Prostate gland (tissue), 2 donors: ENCODE results near the gene TECPR2. TPM values are rescaled to one million over a fixed set of nuclear protein-coding genes. Genes with fewer than 3 reads are reported as not detected.

Source experiments
- DNase-seq: peaks from one replicate; pipeline ENCODE4 v3.0.0-alpha.2; 2019; ENCODE audit warnings: low spot score
- H3K27ac ChIP-seq, 2 donors: fragments of 200-600 bp; sonication (generic); 2 replicates each; pipeline ENCODE4 v1.5.1; 2017 to 2019
- H3K27me3 ChIP-seq: fragments of 200-600 bp; sonication (generic); replicated peaks from 2 replicates; pipeline ENCODE4 v1.5.1; 2019; ENCODE audit not compliant: insufficient read depth
- H3K36me3 ChIP-seq, 2 donors: fragments of 200-600 bp; sonication (generic); 1 replicate in 1 of 2; 2 replicates in 1 of 2; pipeline versions ENCODE4 v1.5.1 to v1.8.1; 2017 to 2019
- H3K4me1 ChIP-seq: fragments of 200-600 bp; sonication (generic); replicated peaks from 2 replicates; pipeline ENCODE4 v1.5.1; 2019
- H3K4me3 ChIP-seq, 2 donors: fragments of 200-600 bp; sonication (generic); 2 replicates each; pipeline ENCODE4 v1.5.1; 2017 to 2019
- H3K9me3 ChIP-seq: fragments of 200-600 bp; sonication (generic); 2 replicates; pipeline ENCODE4 v1.5.1; 2017
- CTCF ChIP-seq, 4 experiments: fragments of 200-600 bp in 2 of 4; fragments of 450-650 bp in 2 of 4; sonication (generic) in 2 of 4; IDR thresholded peaks; 1 replicate in 3 of 4; 2 replicates in 1 of 4; pipeline ENCODE4 v1.5.1; 2016 to 2019; ENCODE audit warnings: antibody characterized with exemption in 4 of 4, mild to moderate bottlenecking in 2 of 4, moderate library complexity in 2 of 4
- POLR2A ChIP-seq: fragments of 450-650 bp; IDR thresholded peaks from one replicate; pipeline ENCODE4 v1.6.1; 2016; ENCODE audit warnings: antibody characterized with exemption, mild to moderate bottlenecking
- POLR2AphosphoS5 ChIP-seq: sonication (generic); formaldehyde crosslinking; IDR thresholded peaks from one replicate; pipeline ENCODE4 v1.6.1; 2017; ENCODE audit warnings: antibody characterized with exemption
- WGBS: methylation state at CpG from one replicate; pipeline ENCODE4 v1.1.5; 2018; 5-methylcytosine and 5-hydroxymethylcytosine counted together
- intact Hi-C: fragments of 100-400 bp; cut with DNase I; formaldehyde crosslinking; loops from one replicate; pipeline ENCODE4 v1.14.2; 2022
- total RNA-seq, 2 donors: library from RNA; depleted of rRNA; stranded (reverse); fragments of >200 nt; gene quantifications; one replicate each; pipeline ENCODE4 v1.1.0, GENCODE V29; 2016

The TECPR2 gene
- total RNA-seq, 2 donors from 2014 or later, result 12.9 to 45.0 TPM

DNA sequence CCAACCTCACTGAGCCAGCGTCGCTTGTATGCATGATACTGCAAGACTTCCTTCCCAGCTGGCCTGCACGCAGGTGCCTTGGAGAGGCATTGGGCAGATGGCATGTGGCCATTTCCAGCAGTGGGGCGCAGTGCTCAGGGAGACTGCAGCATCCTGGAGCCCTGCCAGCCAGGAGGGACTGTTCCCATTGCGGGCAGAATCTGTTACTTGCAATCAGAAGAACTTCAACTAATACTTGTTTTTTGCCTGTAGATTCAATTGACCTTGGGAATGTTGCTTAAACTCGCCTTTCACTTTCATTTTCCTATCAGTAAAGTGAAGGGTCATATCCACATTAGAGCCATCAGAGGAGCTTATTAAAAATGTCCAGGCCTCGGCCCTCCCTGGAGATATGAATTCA is 117.0 kb downstream of the TECPR2 start:
- intact Hi-C loops, result no loop called here
- Histone ChIP-seq H3K27me3 (no peaks in the 10 kb centered on the region), H3K4me1 (peaks cover 8% of the 10 kb centered on the region), H3K36me3 (no peaks in the 10 kb centered on the region), H3K4me3 (no peak overlapping the region), H3K27ac (peak overlapping the region; percentile 35 to 43), H3K9me3 (no peaks in the 10 kb centered on the region)
- peak; percentile 40 for DNase-seq
- TF ChIP-seq POLR2AphosphoS5, result no peak
- no peak for TF ChIP-seq CTCF (IDR thresholded peaks at IDR 0.05)
- WGBS, result 41% methylated on average over 7 of the region's 7 CpGs

- no peak for DNase-seq
- no peak for TF ChIP-seq CTCF (IDR thresholded peaks at IDR 0.05)
- no peak for TF ChIP-seq POLR2AphosphoS5
- TF ChIP-seq POLR2A, result no peak
- Histone ChIP-seq H3K36me3 (no peaks in the 10 kb centered on the region), H3K9me3 (no peaks in the 10 kb centered on the region), H3K27ac (peak overlapping the region; percentile 51 to 75), H3K4me1 (peaks cover 4% of the 10 kb centered on the region), H3K27me3 (no peaks in the 10 kb centered on the region), H3K4me3 (no peak overlapping the region)
- 90% methylated on average over 4 of the region's 4 CpGs for WGBS
- intact Hi-C loops, result no loop called here
Observed at GRCh38 chr14:102481371-102481770, 118.6 kb downstream of the TECPR2 start.

DNA sequence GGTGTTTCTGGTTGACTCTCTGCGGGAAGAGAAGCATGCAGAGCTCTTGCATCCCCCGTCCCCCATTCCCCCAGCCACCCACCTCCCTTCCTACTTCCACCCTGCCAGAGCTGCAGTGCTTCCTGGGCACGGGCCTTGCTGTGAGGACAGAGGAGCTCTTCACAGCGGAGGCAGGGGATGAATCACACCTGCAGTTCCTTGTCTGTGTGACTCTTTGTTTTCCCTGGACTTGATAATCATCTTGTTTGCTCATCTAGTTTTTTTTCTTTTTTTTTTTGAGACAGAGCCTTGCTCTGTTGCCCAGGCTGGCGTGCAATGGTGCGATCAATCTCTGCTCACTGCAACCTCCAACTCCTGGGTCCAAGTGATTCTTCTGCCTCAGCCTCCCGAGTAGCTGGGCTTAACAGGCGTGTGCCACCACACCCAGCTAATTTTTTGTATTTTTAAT is 119.1 kb downstream of the TECPR2 start:
- 57% methylated on average over 8 of the region's 8 CpGs for whole genome bisulfite sequencing
- H3K27ac ChIP-seq, result peak overlapping the region; percentile 51 to 75
- no peaks in the 10 kb centered on the region for H3K9me3 ChIP-seq
- H3K4me3 ChIP-seq, result no peak overlapping the region
- peaks cover 4% of the 10 kb centered on the region for H3K4me1 ChIP-seq
- no peaks in the 10 kb centered on the region for H3K36me3 ChIP-seq
- TF ChIP-seq POLR2A, result no peak
- TF ChIP-seq POLR2AphosphoS5, result peak; percentile 80
- TF ChIP-seq CTCF (IDR thresholded peaks at IDR 0.05), result no peak
- no peaks in the 10 kb centered on the region for H3K27me3 ChIP-seq
- peak; percentile 72 for DNase-seq
- intact Hi-C loops, result no loop called here

DNA sequence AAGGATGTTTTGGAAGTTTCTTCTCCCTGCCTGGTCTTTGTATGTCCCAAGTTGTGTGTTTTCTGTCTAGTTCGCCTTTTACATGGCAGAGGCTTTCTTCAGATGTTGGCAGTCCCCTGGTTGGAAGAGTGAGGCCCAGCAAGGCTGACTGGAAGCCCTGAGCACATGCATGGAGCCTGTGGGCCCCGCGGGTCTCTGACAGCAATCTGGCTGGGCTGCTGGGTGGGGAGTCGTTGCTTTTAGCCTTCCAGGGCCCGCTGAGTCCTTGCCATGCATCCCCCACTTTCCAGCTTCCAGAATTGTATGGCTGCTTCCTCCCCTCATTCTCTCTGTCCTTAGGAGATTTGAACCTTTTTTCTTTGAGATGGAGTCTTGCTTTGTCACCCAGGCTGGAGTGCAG is 121.6 kb downstream of the TECPR2 start:
- TF ChIP-seq POLR2A, result no peak
- no peak for TF ChIP-seq CTCF (IDR thresholded peaks at IDR 0.05)
- no peak for TF ChIP-seq POLR2AphosphoS5
- H3K4me1 ChIP-seq, result peaks cover 4% of the 10 kb centered on the region
- H3K27me3 ChIP-seq, result no peaks in the 10 kb centered on the region
- H3K36me3 ChIP-seq, result no peaks in the 10 kb centered on the region
- no peak for DNase-seq
- no peaks in the 10 kb centered on the region for H3K9me3 ChIP-seq
- no peak overlapping the region for H3K27ac ChIP-seq
- intact Hi-C loops, result no loop called here
- 76% methylated on average over 5 of the region's 5 CpGs for WGBS
- H3K4me3 ChIP-seq, result no peak overlapping the region

GRCh38 chr14:102485693-102486512 is 123.2 kb downstream of the TECPR2 start:
- Histone ChIP-seq H3K4me3 (no peak overlapping the region), H3K27me3 (no peaks in the 10 kb centered on the region), H3K27ac (no peak overlapping the region), H3K36me3 (no peaks in the 10 kb centered on the region), H3K4me1 (no peaks in the 10 kb centered on the region), H3K9me3 (no peaks in the 10 kb centered on the region)
- DNase-seq, result no peak
- intact Hi-C loops, result no loop called here
- TF ChIP-seq POLR2A, result no peak
- 90% methylated on average over 11 of the region's 11 CpGs for WGBS
